SK-N-SH treated with all-trans-retinoic acid at 6 μM for 48 hours (cell line): Measurements from ENCODE around the gene MGMT.

Experiments used
- ATAC-seq: fragments of 200-7000 bp; cut with Tn5 transposase; 3 replicates; pipeline ENCODE4 v1.9.1; 2020; ENCODE audit warnings: mild to moderate bottlenecking, moderate library complexity
- ARNTL ChIP-seq: fragments of 450-650 bp; formaldehyde crosslinking; IDR thresholded peaks from 2 replicates; pipeline ENCODE4 v1.5.0; 2020; ENCODE audit warnings: low read depth, mild to moderate bottlenecking, moderate library complexity, borderline replicate concordance
- BACH2 ChIP-seq: fragments of 250-450 bp; sonication (Bioruptor Pico); IDR thresholded peaks from 2 replicates; pipeline ENCODE4 v1.9.0; 2021; ENCODE audit warnings: mild to moderate bottlenecking, borderline replicate concordance
- CSDC2 ChIP-seq: fragments of 250-450 bp; sonication (Bioruptor Pico); IDR thresholded peaks from 2 replicates; pipeline ENCODE4 v1.5.0; 2020; ENCODE audit warnings: mild to moderate bottlenecking, moderate library complexity
- CSRNP3 ChIP-seq: fragments of 250-450 bp; sonication (Bioruptor Pico); IDR thresholded peaks from 2 replicates; pipeline ENCODE4 v1.5.1; 2021; ENCODE audit warnings: mild to moderate bottlenecking, moderate library complexity
- ESRRG ChIP-seq: fragments of 250-450 bp; sonication (Bioruptor Pico); IDR thresholded peaks from 2 replicates; pipeline ENCODE4 v1.6.1; 2021; ENCODE audit warnings: mild to moderate bottlenecking
- GLIS3 ChIP-seq: fragments of 250-450 bp; sonication (Bioruptor Pico); IDR thresholded peaks from 2 replicates; pipeline ENCODE4 v1.5.0; 2020; ENCODE audit warnings: mild to moderate bottlenecking, moderate library complexity
- ISL1 ChIP-seq: fragments of 250-450 bp; sonication (Bioruptor Pico); IDR thresholded peaks from 2 replicates; pipeline ENCODE4 v2.1.2; 2022; ENCODE audit warnings: mild to moderate bottlenecking, moderate library complexity
- OSR1 ChIP-seq: fragments of 250-450 bp; sonication (Bioruptor Pico); IDR thresholded peaks from 2 replicates; pipeline ENCODE4 v1.8.0; 2022; ENCODE audit warnings: moderate library complexity, mild to moderate bottlenecking, inconsistent platforms
- PATZ1 ChIP-seq: fragments of 250-450 bp; sonication (Bioruptor Pico); IDR thresholded peaks from 2 replicates; pipeline ENCODE4 v1.8.0; 2020; ENCODE audit warnings: mild to moderate bottlenecking, moderate library complexity, borderline replicate concordance
- POU6F1 ChIP-seq: fragments of 250-450 bp; sonication (Bioruptor Pico); IDR thresholded peaks from 2 replicates; pipeline ENCODE4 v1.8.0; 2021; ENCODE audit warnings: low read depth, mild to moderate bottlenecking, moderate library complexity, borderline replicate concordance
- PPARA ChIP-seq: fragments of 250-450 bp; sonication (Bioruptor Pico); IDR thresholded peaks from 2 replicates; pipeline ENCODE4 v1.5.0; 2020; ENCODE audit warnings: mild to moderate bottlenecking, borderline replicate concordance
- SNAI2 ChIP-seq: fragments of 250-450 bp; sonication (Bioruptor Pico); IDR thresholded peaks from 2 replicates; pipeline ENCODE4 v1.5.0; 2020; ENCODE audit warnings: mild to moderate bottlenecking, moderate library complexity
- TOX ChIP-seq: fragments of 250-450 bp; sonication (Bioruptor Pico); IDR thresholded peaks from 2 replicates; pipeline ENCODE4 v1.8.0; 2021; ENCODE audit warnings: mild to moderate bottlenecking, moderate library complexity, borderline replicate concordance
- ZC3H10 ChIP-seq: fragments of 250-450 bp; sonication (Bioruptor Pico); IDR thresholded peaks from 2 replicates; pipeline ENCODE4 v1.5.1; 2021; ENCODE audit warnings: mild to moderate bottlenecking, moderate library complexity
- ZFP3 ChIP-seq: fragments of 250-450 bp; sonication (Bioruptor Pico); IDR thresholded peaks from 2 replicates; pipeline ENCODE4 v1.5.0; 2020; ENCODE audit warnings: mild to moderate bottlenecking, moderate library complexity
- ZNF565 ChIP-seq: fragments of 450-650 bp; formaldehyde crosslinking; conservative IDR thresholded peaks from 2 replicates; pipeline ENCODE4 v1.5.0; 2020; ENCODE audit warnings: low read depth, mild to moderate bottlenecking, moderate library complexity
- ZNF70 ChIP-seq: fragments of 450-650 bp; formaldehyde crosslinking; IDR thresholded peaks from 2 replicates; pipeline ENCODE4 v1.5.0; 2020; ENCODE audit warnings: mild to moderate bottlenecking, moderate library complexity
- ZNF8 ChIP-seq: fragments of 450-650 bp; formaldehyde crosslinking; IDR thresholded peaks from 2 replicates; pipeline ENCODE4 v1.5.0; 2020; ENCODE audit warnings: mild to moderate bottlenecking, moderate library complexity
- TF ChIP-seq, protein P1 (sequence below): fragments of 250-450 bp; sonication (Bioruptor Pico); IDR thresholded peaks from 2 replicates; pipeline ENCODE4 v1.5.0; 2020; ENCODE audit warnings: mild to moderate bottlenecking, moderate library complexity
- TF ChIP-seq, protein P2 (sequence below): fragments of 250-450 bp; sonication (Bioruptor Pico); IDR thresholded peaks from 2 replicates; pipeline ENCODE4 v1.5.1; 2020; ENCODE audit warnings: low read depth, mild to moderate bottlenecking, moderate library complexity

Gene MGMT

DNA sequence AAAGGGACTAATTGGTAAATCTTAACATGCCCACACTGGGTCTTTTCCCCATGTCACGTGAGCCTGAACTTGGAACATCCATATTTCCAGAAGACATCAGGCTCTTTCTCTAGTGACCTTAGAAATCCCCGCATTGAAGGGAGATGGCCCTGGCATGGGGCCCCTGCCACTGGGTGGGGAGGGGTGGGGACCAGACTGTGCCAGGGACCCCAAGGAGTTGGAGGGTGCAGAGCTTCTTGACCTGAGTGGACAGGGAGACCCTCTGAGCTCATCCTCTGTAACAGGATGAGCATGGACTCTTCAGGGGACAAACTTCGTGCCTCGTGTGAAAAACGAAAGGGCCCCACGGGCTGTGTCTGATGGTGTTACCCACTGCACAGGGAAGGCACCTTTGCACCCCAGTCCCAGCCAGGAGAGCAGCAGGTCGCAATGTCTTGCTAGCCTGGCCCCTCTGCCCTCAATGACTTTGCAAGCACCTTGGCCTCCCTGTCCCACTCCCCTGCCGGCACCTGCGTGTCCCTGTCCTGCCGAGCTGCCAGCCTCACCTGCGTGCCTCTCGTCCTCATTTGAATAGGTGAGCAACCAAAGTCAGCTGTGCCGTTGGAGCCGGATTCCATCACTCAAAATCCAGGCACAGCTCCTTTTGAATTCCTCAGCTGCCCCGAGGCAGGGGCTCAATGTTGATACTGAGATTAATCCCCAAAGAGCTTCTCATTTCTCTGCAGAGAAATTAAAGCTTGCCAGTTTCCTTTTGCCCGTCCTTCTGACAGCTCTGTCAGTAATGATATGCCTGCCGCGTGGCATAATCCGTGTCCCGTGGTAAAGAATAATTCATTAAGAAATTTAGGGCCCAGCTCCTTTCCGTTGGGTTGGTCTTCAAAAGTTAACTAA, 262.1 kb downstream of the MGMT start:
- TF ChIP-seq ARNTL (CRISPR knock-in tag): no peak
- TF ChIP-seq SNAI2: no peak
- TF ChIP-seq, protein P1, sequence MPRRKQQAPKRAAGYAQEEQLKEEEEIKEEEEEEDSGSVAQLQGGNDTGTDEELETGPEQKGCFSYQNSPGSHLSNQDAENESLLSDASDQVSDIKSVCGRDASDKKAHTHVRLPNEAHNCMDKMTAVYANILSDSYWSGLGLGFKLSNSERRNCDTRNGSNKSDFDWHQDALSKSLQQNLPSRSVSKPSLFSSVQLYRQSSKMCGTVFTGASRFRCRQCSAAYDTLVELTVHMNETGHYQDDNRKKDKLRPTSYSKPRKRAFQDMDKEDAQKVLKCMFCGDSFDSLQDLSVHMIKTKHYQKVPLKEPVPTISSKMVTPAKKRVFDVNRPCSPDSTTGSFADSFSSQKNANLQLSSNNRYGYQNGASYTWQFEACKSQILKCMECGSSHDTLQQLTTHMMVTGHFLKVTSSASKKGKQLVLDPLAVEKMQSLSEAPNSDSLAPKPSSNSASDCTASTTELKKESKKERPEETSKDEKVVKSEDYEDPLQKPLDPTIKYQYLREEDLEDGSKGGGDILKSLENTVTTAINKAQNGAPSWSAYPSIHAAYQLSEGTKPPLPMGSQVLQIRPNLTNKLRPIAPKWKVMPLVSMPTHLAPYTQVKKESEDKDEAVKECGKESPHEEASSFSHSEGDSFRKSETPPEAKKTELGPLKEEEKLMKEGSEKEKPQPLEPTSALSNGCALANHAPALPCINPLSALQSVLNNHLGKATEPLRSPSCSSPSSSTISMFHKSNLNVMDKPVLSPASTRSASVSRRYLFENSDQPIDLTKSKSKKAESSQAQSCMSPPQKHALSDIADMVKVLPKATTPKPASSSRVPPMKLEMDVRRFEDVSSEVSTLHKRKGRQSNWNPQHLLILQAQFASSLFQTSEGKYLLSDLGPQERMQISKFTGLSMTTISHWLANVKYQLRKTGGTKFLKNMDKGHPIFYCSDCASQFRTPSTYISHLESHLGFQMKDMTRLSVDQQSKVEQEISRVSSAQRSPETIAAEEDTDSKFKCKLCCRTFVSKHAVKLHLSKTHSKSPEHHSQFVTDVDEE (CRISPR knock-in tag): no peak
- TF ChIP-seq POU6F1 (CRISPR knock-in tag): no peak
- no peak for TF ChIP-seq ISL1 (CRISPR knock-in tag)
- TF ChIP-seq BACH2: no peak
- no peak for TF ChIP-seq OSR1 (CRISPR knock-in tag)
- TF ChIP-seq ZNF8 (CRISPR knock-in tag): no peak
- no peak for TF ChIP-seq ESRRG
- no peak for TF ChIP-seq CSDC2 (CRISPR knock-in tag)
- TF ChIP-seq ZNF70 (CRISPR knock-in tag): no peak
- no peak for TF ChIP-seq PPARA (CRISPR knock-in tag)
- ATAC-seq: no peak

DNA sequence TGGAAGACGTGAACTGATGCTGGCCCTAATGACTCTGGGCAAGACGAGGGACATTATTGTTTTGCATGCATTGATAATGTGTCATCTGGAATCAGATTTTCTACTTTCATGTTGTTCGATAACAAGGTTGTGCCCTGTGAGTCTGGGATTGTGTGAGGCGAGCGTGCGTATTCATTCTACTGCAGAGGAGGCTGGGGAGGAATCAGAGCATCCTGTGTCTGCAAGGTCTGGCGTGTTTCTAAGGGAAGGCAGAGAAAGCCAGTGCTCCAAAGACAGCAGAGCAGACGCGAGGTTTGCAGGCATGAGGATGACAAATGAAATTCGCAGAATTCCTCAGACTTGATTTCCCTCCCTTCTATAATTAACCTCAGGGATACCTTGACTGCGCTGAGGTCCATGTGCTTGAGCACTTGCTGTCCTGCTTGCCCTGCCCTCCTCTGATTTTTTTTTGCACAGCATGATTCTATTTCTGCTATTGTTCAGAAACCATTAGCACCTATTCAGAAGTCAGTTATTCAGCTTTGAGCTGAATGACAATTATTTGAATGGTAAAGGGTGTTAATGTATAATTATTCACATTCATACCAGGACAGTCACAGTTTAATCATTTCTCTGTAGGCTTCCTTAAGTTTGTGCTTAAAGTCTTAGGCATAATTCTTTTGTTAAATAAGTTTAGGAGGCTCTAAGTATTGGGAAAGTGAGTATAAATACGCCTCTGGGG, 263.4 kb downstream of the MGMT start:
- ATAC-seq: no peak
- TF ChIP-seq ZNF8 (CRISPR knock-in tag) (no peak), TOX (CRISPR knock-in tag) (no peak), GLIS3 (no peak), PPARA (CRISPR knock-in tag) (no peak), POU6F1 (CRISPR knock-in tag) (no peak), ISL1 (CRISPR knock-in tag) (no peak), ZFP3 (CRISPR knock-in tag) (no peak), CSRNP3 (CRISPR knock-in tag) (no peak), ZNF70 (CRISPR knock-in tag) (no peak), ZNF565 (CRISPR knock-in tag) (no peak), ARNTL (CRISPR knock-in tag) (no peak), SNAI2 (no peak), CSDC2 (CRISPR knock-in tag) (no peak), OSR1 (CRISPR knock-in tag) (no peak), ZC3H10 (CRISPR knock-in tag) (no peak), BACH2 (no peak), PATZ1 (CRISPR knock-in tag) (no peak)
- TF ChIP-seq, protein P1 (CRISPR knock-in tag): no peak
- TF ChIP-seq, protein P2, sequence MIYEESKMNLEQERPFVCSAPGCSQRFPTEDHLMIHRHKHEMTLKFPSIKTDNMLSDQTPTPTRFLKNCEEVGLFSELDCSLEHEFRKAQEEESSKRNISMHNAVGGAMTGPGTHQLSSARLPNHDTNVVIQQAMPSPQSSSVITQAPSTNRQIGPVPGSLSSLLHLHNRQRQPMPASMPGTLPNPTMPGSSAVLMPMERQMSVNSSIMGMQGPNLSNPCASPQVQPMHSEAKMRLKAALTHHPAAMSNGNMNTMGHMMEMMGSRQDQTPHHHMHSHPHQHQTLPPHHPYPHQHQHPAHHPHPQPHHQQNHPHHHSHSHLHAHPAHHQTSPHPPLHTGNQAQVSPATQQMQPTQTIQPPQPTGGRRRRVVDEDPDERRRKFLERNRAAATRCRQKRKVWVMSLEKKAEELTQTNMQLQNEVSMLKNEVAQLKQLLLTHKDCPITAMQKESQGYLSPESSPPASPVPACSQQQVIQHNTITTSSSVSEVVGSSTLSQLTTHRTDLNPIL (CRISPR knock-in tag): no peak
- TF ChIP-seq, all 23 proteins: peak for 0
